PC-9 (cell line): Measurements from ENCODE around the gene HTR3C. TPM values are rescaled to one million over a fixed set of nuclear protein-coding genes. Genes with fewer than 3 reads are reported as not detected.
"Not testable (repeated sequence)": the region's sequence is repeated elsewhere in the genome, so short reads cannot be mapped to it uniquely, and the experiment has no call there.

Experiments used
- BruUV-seq: library from RNA; stranded (reverse); fragments of 400-500 nt; replicated peaks from 2 replicates; lab custom pipeline; 2021; lab: Mats Ljungman, UMichigan
- CTCF ChIA-PET: fragments of 300-600 bp; sonication (Branson Sonifier 250); formaldehyde crosslinking; loops from one replicate; lab custom pipeline; 2022; ENCODE audit warnings: antibody characterized with exemption; lab: Charles Lee
- POLR2A ChIA-PET: fragments of 300-600 bp; sonication (Branson Sonifier 250); formaldehyde crosslinking; loops from one replicate; lab custom pipeline; 2022; ENCODE audit warnings: antibody characterized with exemption; ENCODE audit not compliant: unreplicated experiment; lab: Charles Lee
- DNase-seq, 2 experiments: peaks; one replicate each; pipeline versions ENCODE4 v3.0.0 to v3.0.0-alpha.2; 2015 to 2022; ENCODE audit warnings: mixed read lengths in 1 of 2
- H2AFZ ChIP-seq: fragments of 200-600 bp; sonication (generic); 2 replicates; pipeline ENCODE4 v1.8.1; 2017; ENCODE audit warnings: antibody characterized with exemption
- H3F3A ChIP-seq: fragments of 200-600 bp; sonication (generic); 2 replicates; pipeline ENCODE4 v1.8.1; 2017; ENCODE audit warnings: antibody characterized with exemption, mild to moderate bottlenecking, low read depth; ENCODE audit not compliant: insufficient read depth
- H3K27ac ChIP-seq: fragments of 200-600 bp; sonication (generic); 2 replicates; pipeline ENCODE4 v1.6.1; 2016; ENCODE audit warnings: mixed run types
- H3K27me3 ChIP-seq: fragments of 200-600 bp; sonication (generic); 2 replicates; pipeline ENCODE4 v1.6.1; 2016; ENCODE audit warnings: low read depth, mixed run types; ENCODE audit not compliant: insufficient read depth
- H3K36me3 ChIP-seq: fragments of 200-600 bp; sonication (generic); 2 replicates; pipeline ENCODE4 v1.6.1; 2016; ENCODE audit warnings: low read depth, mixed run types
- H3K4me1 ChIP-seq: fragments of 200-600 bp; sonication (generic); replicated peaks from 2 replicates; pipeline ENCODE4 v1.6.1; 2016; ENCODE audit warnings: mixed run types; ENCODE audit not compliant: insufficient read depth
- H3K4me2 ChIP-seq: fragments of 200-600 bp; sonication (generic); 2 replicates; pipeline ENCODE4 v1.6.1; 2017; ENCODE audit warnings: mixed run types
- H3K4me3 ChIP-seq: fragments of 200-600 bp; sonication (generic); 2 replicates; pipeline ENCODE4 v1.6.1; 2016; ENCODE audit warnings: mixed run types
- H3K79me2 ChIP-seq: fragments of 200-600 bp; sonication (generic); 2 replicates; pipeline ENCODE4 v1.6.1; 2017; ENCODE audit warnings: low read depth, mixed run types
- H3K9me2 ChIP-seq: fragments of 200-600 bp; sonication (generic); 2 replicates; pipeline ENCODE4 v1.8.1; 2017; ENCODE audit warnings: mild to moderate bottlenecking; ENCODE audit not compliant: insufficient read depth
- H3K9me3 ChIP-seq: fragments of 200-600 bp; sonication (generic); 2 replicates; pipeline ENCODE4 v1.8.1; 2016; ENCODE audit warnings: low read depth; ENCODE audit not compliant: insufficient read depth
- H4K20me1 ChIP-seq: fragments of 200-600 bp; sonication (generic); 2 replicates; pipeline ENCODE4 v1.8.1; 2017; ENCODE audit not compliant: insufficient read depth
- CTCF ChIP-seq: fragments of 200-600 bp; sonication (generic); conservative IDR thresholded peaks from 2 replicates; pipeline ENCODE4 v1.6.1; 2017; ENCODE audit warnings: mixed run types, antibody characterized with exemption, mild to moderate bottlenecking, moderate library complexity
- EZH2 ChIP-seq: fragments of 200-600 bp; sonication (generic); IDR thresholded peaks from 2 replicates; pipeline ENCODE4 v1.8.0; 2017; ENCODE audit warnings: antibody characterized with exemption, low read depth
- intact Hi-C: fragments of 100-400 bp; cut with micrococcal nuclease; formaldehyde crosslinking; loops from one replicate; pipeline ENCODE4 v1.10.0; 2022; ENCODE audit not compliant: unreplicated experiment
- total RNA-seq: library from RNA; stranded (reverse); gene quantifications from 2 replicates; pipeline ENCODE4 v1.2.3, GENCODE V29; 2021

HTR3C gene
- total RNA-seq, 1 experiment from 2014 or later, result not detected

- Histone ChIP-seq H3K36me3 (no peaks in the 10 kb centered on the region), H4K20me1 (no peaks in the 10 kb centered on the region), H3K9me3 (0 out of 2 replicates have a peak, but pooled peaks cover 10% of the 10 kb centered on the region), H3K9me2 (no peaks in the 10 kb centered on the region), H2AFZ (peak overlapping the region; percentile 30; the same call in 1 of the 2 replicates), H3K4me2 (no peak overlapping the region), H3K27ac (no peak overlapping the region), H3K4me1 (no peaks in the 10 kb centered on the region), H3K4me3 (no peak overlapping the region), H3K79me2 (no peaks in the 10 kb centered on the region), H3F3A (no peaks in the 10 kb centered on the region), H3K27me3 (no peaks in the 10 kb centered on the region)
- BruUV-seq, result no TSS peak
- intact Hi-C loops, result no loop called here
- ChIA-PET CTCF (interaction anchor here (0.5 kb wide), 1 partner anchor 21 kb away, joined by 5 read pairs; no protein-coding TSS in a partner anchor), POLR2A (no interaction called here)
- no peak for DNase-seq
- no peak for TF ChIP-seq CTCF
- TF ChIP-seq EZH2, result no peak
These were observed 14.8 kb downstream of the HTR3C start for GRCh38 chr3:184067573-184068055.

GRCh38 chr3:184068344-184068743 is 15.5 kb downstream of the HTR3C start:
- H3K27ac ChIP-seq, result no peak overlapping the region
- no peaks in the 10 kb centered on the region for H3F3A ChIP-seq
- no peak for DNase-seq
- no peaks in the 10 kb centered on the region for H4K20me1 ChIP-seq
- no peak overlapping the region for H2AFZ ChIP-seq
- no peak for TF ChIP-seq EZH2
- no peak for TF ChIP-seq CTCF
- H3K4me1 ChIP-seq, result no peaks in the 10 kb centered on the region
- peaks cover 6% of the 10 kb centered on the region; the same call in 1 of the 2 replicates for H3K27me3 ChIP-seq
- no peak overlapping the region for H3K4me2 ChIP-seq
- no peaks in the 10 kb centered on the region for H3K79me2 ChIP-seq
- 0 out of 2 replicates have a peak, but pooled peaks cover 10% of the 10 kb centered on the region for H3K9me3 ChIP-seq
- H3K4me3 ChIP-seq, result no peak overlapping the region
- no peaks in the 10 kb centered on the region for H3K36me3 ChIP-seq
- ChIA-PET CTCF (no interaction called here), POLR2A (no interaction called here)
- intact Hi-C loops, result no loop called here
- BruUV-seq, result no TSS peak
- no peaks in the 10 kb centered on the region for H3K9me2 ChIP-seq

- intact Hi-C loops, H3K79me2 ChIP-seq, POLR2A ChIA-PET, H3F3A ChIP-seq, BruUV-seq, H3K36me3 ChIP-seq, DNase-seq, H4K20me1 ChIP-seq, H2AFZ ChIP-seq, H3K4me3 ChIP-seq, H3K4me1 ChIP-seq, CTCF ChIA-PET, H3K4me2 ChIP-seq, H3K27ac ChIP-seq, H3K9me3 ChIP-seq, H3K9me2 ChIP-seq: not testable (repeated sequence)
- peaks cover 13% of the 10 kb centered on the region; the same call in 1 of the 2 replicates for H3K27me3 ChIP-seq
These were observed 18.3 kb downstream of the HTR3C start for GRCh38 chr3:184071142-184071541.

- Histone ChIP-seq H4K20me1 (no peaks in the 10 kb centered on the region), H3K4me2 (no peak overlapping the region), H2AFZ (no peak overlapping the region), H3K4me3 (no peak overlapping the region), H3K79me2 (no peaks in the 10 kb centered on the region), H3F3A (no peaks in the 10 kb centered on the region), H3K27me3 (peaks cover 13% of the 10 kb centered on the region; the same call in 1 of the 2 replicates), H3K9me2 (no peaks in the 10 kb centered on the region), H3K4me1 (no peaks in the 10 kb centered on the region), H3K27ac (no peak overlapping the region), H3K36me3 (no peaks in the 10 kb centered on the region), H3K9me3 (peaks cover 10% of the 10 kb centered on the region; the same call in 1 of the 2 replicates)
- POLR2A ChIA-PET, result no interaction called here
- intact Hi-C loops, result no loop called here
- no TSS peak for BruUV-seq
- TF ChIP-seq CTCF, result no peak
- TF ChIP-seq EZH2, result no peak
- CTCF ChIA-PET, result interaction anchor here (0.5 kb wide), 1 partner anchor 178 kb away, joined by 20 read pairs; no protein-coding TSS in a partner anchor
- no peak for DNase-seq
These were observed 20.8 kb downstream of the HTR3C start for GRCh38 chr3:184073621-184074020.
